Measurements from ENCODE around the gene SNX6.
"Not testable (repeated sequence)": the region's sequence is repeated elsewhere in the genome, so short reads cannot be mapped to it uniquely, and the experiment has no call there.

Gene SNX6

GRCh38 chr14:34562776-34563150 lies 67.2 kb downstream of the SNX6 start:
- Mint-ChIP-seq H3K4me1 (ENCODE audit: low read depth) (peaks cover under 1% of the 10 kb centered on the region), H3K9me3 (ENCODE audit: low read depth) (no peaks in the 10 kb centered on the region), H3K27ac (no peak overlapping the region), H3K36me3 (peaks cover under 1% of the 10 kb centered on the region), H3K27me3 (no peaks in the 10 kb centered on the region), H3K4me3 (no peak overlapping the region)

GRCh38 chr14:34562037-34562775 lies 67.7 kb downstream of the SNX6 start:
- not testable (repeated sequence) for H3K27ac Mint-ChIP-seq; H3K4me3 Mint-ChIP-seq; H3K9me3 Mint-ChIP-seq (ENCODE audit: low read depth)

DNA sequence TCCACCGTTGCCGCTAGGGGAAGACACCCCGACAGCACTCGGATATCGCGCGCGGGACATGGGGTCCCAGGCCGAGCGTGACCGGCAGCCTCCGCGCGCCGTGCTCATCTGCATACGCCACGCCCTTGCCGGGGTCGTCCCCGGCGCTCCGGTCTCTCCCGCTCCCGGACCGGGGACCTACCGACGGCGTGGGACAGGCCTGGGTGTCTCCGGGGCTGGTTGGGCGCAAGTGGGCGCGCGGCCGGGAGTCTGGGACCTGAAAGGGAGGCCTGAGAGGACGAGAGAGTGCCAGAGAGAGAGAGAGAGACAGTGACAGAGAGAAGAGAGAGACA lies 73.5 kb downstream of the SNX6 start:
- H3K36me3 Mint-ChIP-seq; H3K27me3 Mint-ChIP-seq; H3K27ac Mint-ChIP-seq; H3K9me3 Mint-ChIP-seq (ENCODE audit: low read depth); H3K4me3 Mint-ChIP-seq: not testable (repeated sequence)
- H3K4me1 Mint-ChIP-seq (ENCODE audit: low read depth), result peaks cover 11% of the 10 kb centered on the region

More at GRCh38 chr14:34562037-34562775, 67.7 kb downstream of the SNX6 start:
- not testable (repeated sequence) for H3K36me3 Mint-ChIP-seq; H3K27me3 Mint-ChIP-seq; H3K4me1 Mint-ChIP-seq (ENCODE audit: low read depth)

DNA sequence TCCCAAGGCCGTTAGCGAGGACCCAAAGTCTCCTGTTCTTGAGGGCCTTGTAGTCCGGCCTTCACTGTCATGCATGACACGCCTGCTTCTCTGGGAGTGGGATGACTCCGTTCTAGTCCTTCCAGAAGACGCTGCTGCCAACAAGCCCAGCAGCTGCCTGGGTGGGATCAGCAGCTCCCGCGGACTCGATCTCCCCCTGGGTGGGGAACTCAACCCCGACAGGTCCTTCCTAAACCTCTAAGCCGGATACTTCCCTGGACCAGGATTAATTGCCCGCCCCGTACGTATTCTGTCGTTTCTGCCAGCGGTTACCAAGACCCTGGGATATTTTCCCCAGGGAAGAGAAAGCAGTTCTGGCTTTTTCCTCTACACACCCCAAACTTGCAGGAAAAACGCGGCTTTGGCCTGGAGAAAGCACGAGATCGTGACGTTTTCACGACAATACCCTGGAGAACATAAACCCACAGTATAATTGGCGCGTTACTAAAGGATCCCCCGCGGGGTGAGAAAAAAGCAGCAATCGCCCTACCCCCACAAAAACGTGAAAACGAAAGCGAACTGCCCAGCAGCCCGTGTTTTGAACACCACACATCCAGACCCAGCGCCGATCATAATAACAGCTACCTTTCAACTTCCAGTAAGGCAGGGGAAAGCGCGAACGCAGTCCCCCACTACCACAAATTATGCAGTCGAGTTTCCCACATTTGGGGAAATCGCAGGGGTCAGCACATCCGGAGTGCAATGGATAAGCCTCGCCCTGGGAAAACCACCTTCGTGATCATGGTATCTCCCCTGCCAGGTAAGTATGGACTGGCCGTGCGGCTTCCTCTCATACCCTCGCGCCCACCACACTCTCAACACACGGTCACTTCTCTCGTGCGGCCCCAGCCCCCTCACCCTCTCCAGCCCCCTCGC lies 74.1 kb downstream of the SNX6 start:
- not testable (repeated sequence) for H3K4me3 Mint-ChIP-seq; H3K36me3 Mint-ChIP-seq; H3K9me3 Mint-ChIP-seq (ENCODE audit: low read depth)

DNA sequence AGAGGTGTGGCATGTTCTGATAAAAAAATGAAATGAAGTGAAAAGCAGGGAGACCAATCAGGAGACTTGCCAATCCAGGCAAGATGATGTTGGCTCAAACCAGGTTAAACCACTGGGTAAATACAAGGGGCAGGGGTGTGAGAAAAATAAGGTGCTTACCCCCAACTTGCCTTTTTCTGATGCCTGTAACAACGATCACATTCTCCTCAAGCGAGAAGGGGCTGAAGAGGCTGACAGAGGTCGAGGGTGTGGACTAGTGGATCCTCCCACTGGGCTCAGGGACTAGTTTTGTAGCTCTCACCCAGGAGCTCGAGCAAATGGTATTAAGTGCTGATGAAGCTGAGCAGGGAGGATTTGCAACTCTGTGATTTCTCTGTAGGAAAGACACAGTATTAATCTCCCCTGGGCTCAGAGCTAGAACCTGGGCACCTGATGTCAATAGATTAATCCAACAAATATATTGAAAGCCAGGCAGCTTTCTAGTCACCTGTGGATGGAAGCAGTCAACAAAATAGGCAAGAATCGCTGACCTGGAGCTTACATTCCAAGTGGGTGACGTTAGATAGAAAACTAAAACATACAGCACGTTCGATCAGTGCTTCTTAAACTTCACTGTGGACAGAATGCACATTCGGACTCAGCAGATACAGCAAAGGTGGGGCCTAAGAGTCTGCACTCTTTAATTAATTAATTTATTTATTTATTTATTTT lies 75.3 kb downstream of the SNX6 start:
- peaks cover 8% of the 10 kb centered on the region for H3K9me3 Mint-ChIP-seq (ENCODE audit: low read depth)
- H3K4me3 Mint-ChIP-seq, result peak overlapping the region; percentile 66
- peak overlapping the region; percentile 70 for H3K27ac Mint-ChIP-seq
- no peaks in the 10 kb centered on the region for H3K36me3 Mint-ChIP-seq
- peaks cover 16% of the 10 kb centered on the region for H3K4me1 Mint-ChIP-seq (ENCODE audit: low read depth)
- H3K27me3 Mint-ChIP-seq, result no peaks in the 10 kb centered on the region

More for the DNA sequence above, 74.1 kb downstream of the SNX6 start:
- H3K27me3 Mint-ChIP-seq, H3K27ac Mint-ChIP-seq: not testable (repeated sequence)
- peaks cover 13% of the 10 kb centered on the region for H3K4me1 Mint-ChIP-seq (ENCODE audit: low read depth)

DNA sequence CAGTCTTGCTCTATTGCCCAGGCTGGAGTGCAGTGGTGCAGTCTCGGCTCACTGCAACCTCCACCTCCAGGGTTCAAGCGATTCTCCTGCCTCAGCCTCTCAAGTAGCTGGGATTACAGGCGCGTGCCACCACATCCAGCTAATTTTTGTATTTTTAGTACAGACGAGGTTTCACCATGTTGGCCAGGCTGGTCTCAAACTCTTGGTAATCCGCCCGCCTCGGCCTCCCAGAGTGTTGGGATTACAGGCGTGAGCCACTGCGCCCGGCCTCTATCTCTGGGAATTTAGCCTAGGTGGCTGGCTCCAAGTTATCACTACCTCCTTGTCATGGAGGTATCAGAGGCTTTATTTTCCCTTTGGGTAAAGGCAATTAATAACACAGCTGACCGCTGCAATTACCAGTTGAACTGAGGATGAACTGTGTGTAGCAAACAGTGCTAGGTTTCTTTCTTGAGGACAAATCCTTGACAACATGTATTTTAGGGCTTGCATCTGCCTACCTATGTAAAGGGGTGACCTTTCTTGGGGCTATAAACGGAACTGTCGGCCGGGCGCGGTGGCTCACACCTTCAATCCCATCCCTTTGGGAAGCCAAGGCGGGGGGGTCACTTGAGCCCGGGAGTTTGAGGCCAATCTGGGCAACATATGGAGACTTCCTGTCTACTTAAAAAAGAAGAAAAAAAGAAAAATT lies 80.5 kb downstream of the SNX6 start:
- not testable (repeated sequence) for H3K36me3 Mint-ChIP-seq; H3K27me3 Mint-ChIP-seq; H3K4me3 Mint-ChIP-seq; H3K9me3 Mint-ChIP-seq (ENCODE audit: low read depth)
- Mint-ChIP-seq H3K27ac (peak overlapping the region; percentile 61), H3K4me1 (ENCODE audit: low read depth) (peaks cover 14% of the 10 kb centered on the region)

GRCh38 chr14:34548472-34548981 lies 81.4 kb downstream of the SNX6 start:
- no peak overlapping the region for H3K27ac Mint-ChIP-seq
- H3K4me1 Mint-ChIP-seq (ENCODE audit: low read depth), result peaks cover 10% of the 10 kb centered on the region
- H3K4me3 Mint-ChIP-seq, result no peak overlapping the region
- H3K27me3 Mint-ChIP-seq, result no peaks in the 10 kb centered on the region
- peaks cover 5% of the 10 kb centered on the region for H3K9me3 Mint-ChIP-seq (ENCODE audit: low read depth)
- no peaks in the 10 kb centered on the region for H3K36me3 Mint-ChIP-seq

- not testable (repeated sequence) for H3K36me3 Mint-ChIP-seq; H3K27me3 Mint-ChIP-seq; H3K4me3 Mint-ChIP-seq; H3K4me1 Mint-ChIP-seq (ENCODE audit: low read depth); H3K9me3 Mint-ChIP-seq (ENCODE audit: low read depth); H3K27ac Mint-ChIP-seq
These were observed 82.8 kb downstream of the SNX6 start for GRCh38 chr14:34547136-34547520.

DNA sequence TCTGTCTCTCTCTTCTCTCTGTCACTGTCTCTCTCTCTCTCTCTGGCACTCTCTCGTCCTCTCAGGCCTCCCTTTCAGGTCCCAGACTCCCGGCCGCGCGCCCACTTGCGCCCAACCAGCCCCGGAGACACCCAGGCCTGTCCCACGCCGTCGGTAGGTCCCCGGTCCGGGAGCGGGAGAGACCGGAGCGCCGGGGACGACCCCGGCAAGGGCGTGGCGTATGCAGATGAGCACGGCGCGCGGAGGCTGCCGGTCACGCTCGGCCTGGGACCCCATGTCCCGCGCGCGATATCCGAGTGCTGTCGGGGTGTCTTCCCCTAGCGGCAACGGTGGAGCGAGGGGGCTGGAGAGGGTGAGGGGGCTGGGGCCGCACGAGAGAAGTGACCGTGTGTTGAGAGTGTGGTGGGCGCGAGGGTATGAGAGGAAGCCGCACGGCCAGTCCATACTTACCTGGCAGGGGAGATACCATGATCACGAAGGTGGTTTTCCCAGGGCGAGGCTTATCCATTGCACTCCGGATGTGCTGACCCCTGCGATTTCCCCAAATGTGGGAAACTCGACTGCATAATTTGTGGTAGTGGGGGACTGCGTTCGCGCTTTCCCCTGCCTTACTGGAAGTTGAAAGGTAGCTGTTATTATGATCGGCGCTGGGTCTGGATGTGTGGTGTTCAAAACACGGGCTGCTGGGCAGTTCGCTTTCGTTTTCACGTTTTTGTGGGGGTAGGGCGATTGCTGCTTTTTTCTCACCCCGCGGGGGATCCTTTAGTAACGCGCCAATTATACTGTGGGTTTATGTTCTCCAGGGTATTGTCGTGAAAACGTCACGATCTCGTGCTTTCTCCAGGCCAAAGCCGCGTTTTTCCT lies 83.4 kb downstream of the SNX6 start:
- H3K9me3 Mint-ChIP-seq (ENCODE audit: low read depth); H3K27ac Mint-ChIP-seq; H3K27me3 Mint-ChIP-seq; H3K36me3 Mint-ChIP-seq; H3K4me1 Mint-ChIP-seq (ENCODE audit: low read depth); H3K4me3 Mint-ChIP-seq: not testable (repeated sequence)

DNA sequence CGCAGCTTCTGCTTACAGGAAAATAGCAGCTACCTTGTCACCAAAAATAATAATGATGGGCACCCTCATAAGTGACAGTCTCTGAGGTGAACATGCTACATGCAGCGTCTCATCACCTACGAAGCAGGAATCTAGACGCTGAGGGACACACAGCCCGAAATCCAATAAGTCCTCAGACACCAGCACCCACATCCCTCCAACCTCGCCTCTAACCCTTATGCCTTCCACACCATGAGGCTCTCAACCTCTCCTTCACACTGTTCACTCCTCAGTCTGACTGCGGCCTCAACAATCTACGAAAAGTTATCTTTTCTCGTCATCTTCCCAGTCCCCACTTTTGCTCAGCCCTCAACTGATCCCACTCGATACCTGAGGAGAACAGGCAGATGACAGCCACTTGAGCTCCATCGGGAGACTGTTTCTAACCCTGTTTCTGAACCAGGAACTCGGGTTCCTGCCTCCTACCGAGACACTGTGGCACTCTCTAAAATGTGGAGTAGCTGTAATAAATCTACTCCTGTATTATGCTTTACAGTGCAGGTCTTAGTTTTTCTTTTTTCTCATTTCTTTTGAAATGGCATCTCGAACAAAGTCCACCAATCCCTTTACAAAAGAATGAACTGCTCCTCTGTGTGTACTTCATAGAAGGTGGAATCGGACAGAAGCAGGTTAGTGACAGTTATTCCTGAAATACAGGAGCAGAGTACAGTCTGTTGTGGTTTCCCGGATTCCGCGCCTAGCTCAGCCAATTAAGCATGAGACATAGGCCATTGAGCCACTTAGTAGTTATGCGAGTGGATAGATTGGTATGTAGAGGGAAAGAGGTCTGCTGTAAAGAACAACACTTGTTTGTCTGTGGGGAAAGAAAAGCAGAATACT lies 89.5 kb downstream of the SNX6 start:
- Mint-ChIP-seq H3K4me1 (ENCODE audit: low read depth) (peaks cover 29% of the 10 kb centered on the region), H3K4me3 (peak overlapping the region; percentile 98), H3K27ac (peak overlapping the region; percentile 96)
- H3K9me3 Mint-ChIP-seq (ENCODE audit: low read depth); H3K27me3 Mint-ChIP-seq; H3K36me3 Mint-ChIP-seq: not testable (repeated sequence)

GRCh38 chr14:34539407-34540180 lies 90.4 kb downstream of the SNX6 start, which contains the start of gene EAPP:
TSS of gene EAPP (minus strand) at chr14:34539701. CDS start at chr14:34539628, 73 bp downstream.
- H3K36me3 Mint-ChIP-seq, result no peaks in the 10 kb centered on the region
- H3K4me3 Mint-ChIP-seq, result peak within 1 kb of the TSS; percentile 98
- peak within 1 kb of the TSS; percentile 96 for H3K27ac Mint-ChIP-seq
- no peaks in the 10 kb centered on the region for H3K9me3 Mint-ChIP-seq (ENCODE audit: low read depth)
- peaks cover 29% of the 10 kb centered on the region for H3K4me1 Mint-ChIP-seq (ENCODE audit: low read depth)
- no peaks in the 10 kb centered on the region for H3K27me3 Mint-ChIP-seq

GRCh38 chr14:34538871-34539406 lies 91.0 kb downstream of the SNX6 start:
- Mint-ChIP-seq H3K4me3 (peak overlapping the region; percentile 98), H3K27ac (peak overlapping the region; percentile 96), H3K27me3 (no peaks in the 10 kb centered on the region), H3K9me3 (ENCODE audit: low read depth) (no peaks in the 10 kb centered on the region), H3K36me3 (no peaks in the 10 kb centered on the region), H3K4me1 (ENCODE audit: low read depth) (peaks cover 33% of the 10 kb centered on the region)
